ENCODE results near the gene CRYBA2. TPM values are rescaled to one million over a fixed set of nuclear protein-coding genes. Genes with fewer than 3 reads are reported as not detected.
A peak's percentile ranks its signal among the peaks of the same experiment; 100 is the strongest.

Gene CRYBA2
- total and polyA plus RNA-seq, 2 experiments from 2014 or later = 0.90 TPM; not detected in 1

GRCh38 chr2:219009294-219009693 is 16.1 kb upstream of the CRYBA2 start:
- H3K27ac ChIP-seq = no peak overlapping the region
- no peaks in the 10 kb centered on the region for H3K36me3 ChIP-seq (replicated peaks; ENCODE audit: insufficient read depth, low read depth)
- no peak overlapping the region for H3K4me3 ChIP-seq
- no peaks in the 10 kb centered on the region for H3K9me2 ChIP-seq (replicated peaks; ENCODE audit: insufficient read depth)
- peaks cover 4% of the 10 kb centered on the region for H3K4me1 ChIP-seq (ENCODE audit: insufficient read depth)
- WGBS (ENCODE audit: low lambda C conversion rate, missing lambda C conversion rate) = 68% methylated on average over 2 of the region's 2 CpGs
- no peaks in the 10 kb centered on the region for H3K9me3 ChIP-seq (ENCODE audit: low read depth)
- H4K20me1 ChIP-seq (ENCODE audit: insufficient read depth, poor library complexity, severe bottlenecking) = no peaks in the 10 kb centered on the region
- TF ChIP-seq CTCF (IDR thresholded peaks at IDR 0.05; ENCODE audit: poor library complexity) (no peak), EZH2 (IDR thresholded peaks at IDR 0.05; ENCODE audit: borderline replicate concordance) (no peak)
- H3K4me2 ChIP-seq = no peak overlapping the region
- H2AFZ ChIP-seq = no peak overlapping the region
- no peaks in the 10 kb centered on the region for H3K79me2 ChIP-seq
- peaks cover 18% of the 10 kb centered on the region for H3K27me3 ChIP-seq
- DNase-seq (ENCODE audit: low spot score) = no peak

GRCh38 chr2:219003979-219004378 is 10.8 kb upstream of the CRYBA2 start:
- Histone ChIP-seq H3K27me3 (peaks cover 67% of the 10 kb centered on the region), H4K20me1 (ENCODE audit: insufficient read depth, poor library complexity, severe bottlenecking) (no peaks in the 10 kb centered on the region), H3K4me1 (ENCODE audit: insufficient read depth) (peaks cover 21% of the 10 kb centered on the region), H2AFZ (no peak overlapping the region), H3K27ac (no peak overlapping the region), H3K4me2 (no peak overlapping the region), H3K79me2 (no peaks in the 10 kb centered on the region), H3K9me2 (replicated peaks; ENCODE audit: insufficient read depth) (no peaks in the 10 kb centered on the region), H3K4me3 (no peak overlapping the region), H3K9me3 (ENCODE audit: low read depth) (no peaks in the 10 kb centered on the region), H3K36me3 (replicated peaks; ENCODE audit: insufficient read depth, low read depth) (no peaks in the 10 kb centered on the region)
- WGBS (ENCODE audit: low lambda C conversion rate, missing lambda C conversion rate) = 100% methylated on average over 1 of the region's 3 CpGs
- TF ChIP-seq EZH2 (IDR thresholded peaks at IDR 0.05; ENCODE audit: borderline replicate concordance) (no peak), EZH2phosphoT487 (IDR thresholded peaks at IDR 0.05; ENCODE audit: low read depth, severe bottlenecking, unreplicated experiment) (no peak), CTCF (IDR thresholded peaks at IDR 0.05; ENCODE audit: poor library complexity) (no peak)
- no peak for DNase-seq (ENCODE audit: low spot score)

GRCh38 chr2:219003267-219003634 is 10.0 kb upstream of the CRYBA2 start:
- Histone ChIP-seq H3K27ac (no peak overlapping the region), H2AFZ (peak overlapping the region; percentile 57), H3K4me1 (ENCODE audit: insufficient read depth) (peaks cover 17% of the 10 kb centered on the region), H3K79me2 (no peaks in the 10 kb centered on the region), H3K9me2 (replicated peaks; ENCODE audit: insufficient read depth) (no peaks in the 10 kb centered on the region), H3K4me2 (peak overlapping the region; percentile 93), H4K20me1 (ENCODE audit: insufficient read depth, poor library complexity, severe bottlenecking) (no peaks in the 10 kb centered on the region), H3K27me3 (peaks cover 70% of the 10 kb centered on the region), H3K36me3 (replicated peaks; ENCODE audit: insufficient read depth, low read depth) (no peaks in the 10 kb centered on the region), H3K4me3 (no peak overlapping the region), H3K9me3 (ENCODE audit: low read depth) (no peaks in the 10 kb centered on the region)
- TF ChIP-seq EZH2 (IDR thresholded peaks at IDR 0.05; ENCODE audit: borderline replicate concordance) (no peak), CTCF (IDR thresholded peaks at IDR 0.05; ENCODE audit: poor library complexity) (no peak), EZH2phosphoT487 (IDR thresholded peaks at IDR 0.05; ENCODE audit: low read depth, severe bottlenecking, unreplicated experiment) (no peak)
- WGBS (ENCODE audit: low lambda C conversion rate, missing lambda C conversion rate) = 8% methylated on average over 20 of the region's 20 CpGs
- no peak for DNase-seq (ENCODE audit: low spot score)

Data from hepatocyte (in vitro differentiated cells).